GM06990 (cell line): ENCODE results near the gene MARK3.

Experiments used
- DNase-seq: peaks from one replicate; pipeline ENCODE4 v3.0.0-alpha.2; 2011; ENCODE audit not compliant: insufficient read length; ENCODE audit errors: extremely low read depth
- H3K27me3 ChIP-seq: replicated peaks from 2 replicates; pipeline ENCODE4 v1.6.0; 2011; ENCODE audit warnings: low read length; ENCODE audit not compliant: control insufficient read depth, insufficient read depth
- H3K36me3 ChIP-seq: 2 replicates; pipeline ENCODE4 v1.5.1; 2011; ENCODE audit warnings: low read length; ENCODE audit not compliant: control insufficient read depth, insufficient read depth
- H3K4me3 ChIP-seq: replicated peaks from 2 replicates; pipeline ENCODE4 v1.5.1; 2011; ENCODE audit warnings: low read depth, mild to moderate bottlenecking, control low read depth, low read length
- TF ChIP-seq, protein P1 (sequence below): IDR thresholded peaks from 2 replicates; pipeline ENCODE4 v1.5.1; 2011; ENCODE audit warnings: low read length, control low read depth, mild to moderate bottlenecking, inconsistent platforms; ENCODE audit not compliant: insufficient read depth, poor library complexity, severe bottlenecking

MARK3 gene

DNA sequence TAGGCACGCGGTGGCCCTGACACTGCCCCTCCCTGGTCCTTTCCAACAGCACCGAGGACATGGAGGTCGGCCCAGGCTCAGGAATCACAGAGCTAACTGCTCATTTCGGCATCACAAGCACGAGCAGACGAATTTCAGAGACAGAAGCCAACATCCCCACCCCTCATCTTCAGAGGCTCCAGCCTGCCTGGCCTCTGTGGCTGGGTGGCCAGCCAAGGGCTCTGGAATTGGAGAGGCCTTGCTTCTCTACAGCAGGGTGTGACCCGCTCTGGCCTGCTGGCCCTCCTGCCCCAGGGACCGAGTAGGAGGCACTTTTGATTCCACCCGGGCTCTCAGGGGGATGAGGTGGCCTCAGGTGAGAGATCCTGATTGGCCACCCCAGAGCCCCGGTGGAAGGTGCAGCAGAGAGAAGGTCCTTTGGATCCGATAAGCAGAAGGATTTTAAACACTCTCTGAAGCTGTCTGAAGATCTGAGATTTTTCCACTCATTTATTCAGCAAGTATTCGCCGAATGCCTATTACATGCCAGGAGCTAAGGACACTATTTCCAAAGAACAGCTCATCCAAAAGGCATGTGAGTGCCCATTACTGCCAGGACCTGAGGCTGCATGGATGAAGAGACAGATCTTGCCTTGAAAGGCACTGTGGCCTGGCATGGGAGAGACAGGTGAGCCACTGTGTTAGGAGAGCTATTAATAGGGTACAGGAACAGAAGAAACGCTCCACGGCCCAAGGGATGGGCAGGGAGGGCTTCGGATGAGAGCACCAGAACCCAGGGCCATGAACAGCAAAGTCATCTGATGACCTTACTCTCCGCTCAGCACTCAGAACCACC, 167.0 kb downstream of the MARK3 start:
- Histone ChIP-seq H3K4me3 (no peak overlapping the region), H3K36me3 (no peaks in the 10 kb centered on the region), H3K27me3 (no peaks in the 10 kb centered on the region)
- no peak for DNase-seq
- TF ChIP-seq, protein P1, sequence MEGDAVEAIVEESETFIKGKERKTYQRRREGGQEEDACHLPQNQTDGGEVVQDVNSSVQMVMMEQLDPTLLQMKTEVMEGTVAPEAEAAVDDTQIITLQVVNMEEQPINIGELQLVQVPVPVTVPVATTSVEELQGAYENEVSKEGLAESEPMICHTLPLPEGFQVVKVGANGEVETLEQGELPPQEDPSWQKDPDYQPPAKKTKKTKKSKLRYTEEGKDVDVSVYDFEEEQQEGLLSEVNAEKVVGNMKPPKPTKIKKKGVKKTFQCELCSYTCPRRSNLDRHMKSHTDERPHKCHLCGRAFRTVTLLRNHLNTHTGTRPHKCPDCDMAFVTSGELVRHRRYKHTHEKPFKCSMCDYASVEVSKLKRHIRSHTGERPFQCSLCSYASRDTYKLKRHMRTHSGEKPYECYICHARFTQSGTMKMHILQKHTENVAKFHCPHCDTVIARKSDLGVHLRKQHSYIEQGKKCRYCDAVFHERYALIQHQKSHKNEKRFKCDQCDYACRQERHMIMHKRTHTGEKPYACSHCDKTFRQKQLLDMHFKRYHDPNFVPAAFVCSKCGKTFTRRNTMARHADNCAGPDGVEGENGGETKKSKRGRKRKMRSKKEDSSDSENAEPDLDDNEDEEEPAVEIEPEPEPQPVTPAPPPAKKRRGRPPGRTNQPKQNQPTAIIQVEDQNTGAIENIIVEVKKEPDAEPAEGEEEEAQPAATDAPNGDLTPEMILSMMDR, result no peak

DNA sequence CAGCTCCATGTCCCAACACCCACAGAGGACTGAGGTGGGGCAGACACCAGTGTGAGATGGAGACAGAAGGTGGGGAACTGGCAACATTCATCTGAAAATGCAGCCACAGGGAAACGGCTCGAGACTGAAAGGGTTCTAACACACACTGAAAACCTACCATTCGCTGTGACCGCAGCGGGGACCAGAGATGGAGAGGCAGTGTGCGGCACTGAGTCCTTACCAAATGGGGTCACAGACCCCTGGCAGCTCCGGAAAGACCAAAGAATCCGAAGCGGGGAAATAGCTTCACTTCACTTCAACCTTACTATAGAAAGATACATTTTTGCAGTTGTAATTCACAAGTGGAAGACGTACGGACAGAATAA, 167.6 kb downstream of the MARK3 start:
- Histone ChIP-seq H3K36me3 (no peaks in the 10 kb centered on the region), H3K27me3 (no peaks in the 10 kb centered on the region), H3K4me3 (no peak overlapping the region)
- no peak for DNase-seq
- TF ChIP-seq, protein P1, result no peak
